Spleen (tissue), 11 donors: ENCODE results near the gene RAPGEF4. TPM values are rescaled to one million over a fixed set of nuclear protein-coding genes. Genes with fewer than 3 reads are reported as not detected.
"Not testable (repeated sequence)": the region's sequence is repeated elsewhere in the genome, so short reads cannot be mapped to it uniquely, and the experiment has no call there.

Experiments used
- DNase-seq: peaks from one replicate; pipeline ENCODE4 v3.0.0-alpha.2; 2020
- H3K27ac ChIP-seq, 8 donors: fragments of 200-600 bp; sonication (generic) in 7 of 8; 1 replicate in 4 of 8; 2 replicates in 4 of 8; pipeline versions ENCODE4 v1.5.0 to v1.8.0; 2016 to 2021; ENCODE audit warnings: inconsistent platforms in 4 of 8, mild to moderate bottlenecking in 4 of 8, moderate library complexity in 1 of 8
- H3K27me3 ChIP-seq, 7 donors: fragments of 200-600 bp; sonication (generic) in 6 of 7; replicated peaks in 1 of 7; 1 replicate in 4 of 7; 2 replicates in 3 of 7; pipeline versions ENCODE4 v1.5.0 to v1.8.0; 2016 to 2021; ENCODE audit warnings: inconsistent platforms in 3 of 7, mild to moderate bottlenecking in 1 of 7
- H3K36me3 ChIP-seq, 6 donors: fragments of 200-600 bp; sonication (generic) in 5 of 6; 1 replicate in 4 of 6; 2 replicates in 2 of 6; pipeline versions ENCODE4 v1.5.0 to v1.8.0; 2016 to 2021; ENCODE audit warnings: inconsistent platforms in 2 of 6
- H3K4me1 ChIP-seq, 6 donors: fragments of 200-600 bp; sonication (generic) in 5 of 6; 1 replicate in 3 of 6; 2 replicates in 3 of 6; pipeline versions ENCODE4 v1.5.0 to v1.8.0; 2016 to 2021; ENCODE audit warnings: inconsistent platforms in 3 of 6
- H3K4me3 ChIP-seq, 8 donors: fragments of 200-600 bp; sonication (generic) in 7 of 8; 1 replicate in 4 of 8; 2 replicates in 4 of 8; pipeline versions ENCODE4 v1.5.0 to v1.8.0; 2016 to 2021; ENCODE audit warnings: inconsistent platforms in 4 of 8, mild to moderate bottlenecking in 4 of 8, moderate library complexity in 2 of 8
- H3K9me3 ChIP-seq, 8 donors: fragments of 200-600 bp; sonication (generic) in 7 of 8; 1 replicate in 4 of 8; 2 replicates in 4 of 8; pipeline versions ENCODE4 v1.5.0 to v1.8.0; 2016 to 2021; ENCODE audit warnings: inconsistent platforms in 4 of 8
- POLR2A ChIP-seq, 3 donors: fragments of 450-650 bp; IDR thresholded peaks; one replicate each; pipeline ENCODE4 v1.5.1; 2017; ENCODE audit warnings: antibody characterized with exemption in 3 of 3, mild to moderate bottlenecking in 1 of 3
- POLR2AphosphoS5 ChIP-seq, 3 donors: sonication (generic); formaldehyde crosslinking; IDR thresholded peaks; one replicate each; pipeline ENCODE4 v1.5.1; 2017; ENCODE audit warnings: antibody characterized with exemption in 3 of 3
- WGBS, 5 donors: extraction: QIAGEN DNeasy Blood & Tissue Kit in 3 of 5; methylation state at CpG; one replicate each; pipeline versions ENCODE4 v1.1.5 to v1.1.7; 2013 to 2018; 5-methylcytosine and 5-hydroxymethylcytosine counted together
- intact Hi-C: fragments of 100-400 bp; cut with DNase I; formaldehyde crosslinking; loops from one replicate; pipeline ENCODE4 v1.15.0; 2023; ENCODE audit warnings: low total_unique reads
- polyA plus RNA-seq, 3 donors: library from polyadenylated mRNA; stranded (reverse); fragments of 200-250 nt; gene quantifications; one replicate each; pipeline ENCODE4 v1.2.1, GENCODE V29; 2013
- total RNA-seq, 7 donors: library from RNA; depleted of rRNA in 3 of 7; stranded (reverse); fragments of >200 nt in 3 of 7; fragmentation: NEBNext Ultra II Directional in 4 of 7; extraction: Animal tissue kit (Norgen Biotek cat#: 25700) in 4 of 7; gene quantifications; one replicate each; pipeline versions ENCODE4 v1.1.0 to v1.2.1, GENCODE V29; 2016 to 2021
- TF ChIP-seq, protein P1 (sequence below), 11 experiments: fragments of 200-600 bp in 7 of 11; fragments of 450-650 bp in 4 of 11; sonication (generic) in 4 of 11; IDR thresholded peaks in 8 of 11; conservative IDR thresholded peaks in 3 of 11; 1 replicate in 7 of 11; 2 replicates in 4 of 11; pipeline versions ENCODE4 v1.4.0 to v1.8.0; 2016 to 2021; ENCODE audit warnings: antibody characterized with exemption in 11 of 11, inconsistent platforms in 4 of 11, mild to moderate bottlenecking in 1 of 11
- donor health status: healthy with polysubstance abuse.
- donor health status: DM: no; HTN: no; CAD: no; lungs with moderate emphysema.
- donor health status: DM: no; HTN: no; CAD: no.
- donor health status: Bipolar disorder and iron deficiency.
- donor health status: healthy.
- donor health status: DM: no; HTN: no; CAD: no.
- donor health status: DM: yes; HTN: yes; CAD: no.

The RAPGEF4 gene
- total and polyA plus RNA-seq, 10 donors: 0.52 to 11.0 (median 1.9) TPM

DNA sequence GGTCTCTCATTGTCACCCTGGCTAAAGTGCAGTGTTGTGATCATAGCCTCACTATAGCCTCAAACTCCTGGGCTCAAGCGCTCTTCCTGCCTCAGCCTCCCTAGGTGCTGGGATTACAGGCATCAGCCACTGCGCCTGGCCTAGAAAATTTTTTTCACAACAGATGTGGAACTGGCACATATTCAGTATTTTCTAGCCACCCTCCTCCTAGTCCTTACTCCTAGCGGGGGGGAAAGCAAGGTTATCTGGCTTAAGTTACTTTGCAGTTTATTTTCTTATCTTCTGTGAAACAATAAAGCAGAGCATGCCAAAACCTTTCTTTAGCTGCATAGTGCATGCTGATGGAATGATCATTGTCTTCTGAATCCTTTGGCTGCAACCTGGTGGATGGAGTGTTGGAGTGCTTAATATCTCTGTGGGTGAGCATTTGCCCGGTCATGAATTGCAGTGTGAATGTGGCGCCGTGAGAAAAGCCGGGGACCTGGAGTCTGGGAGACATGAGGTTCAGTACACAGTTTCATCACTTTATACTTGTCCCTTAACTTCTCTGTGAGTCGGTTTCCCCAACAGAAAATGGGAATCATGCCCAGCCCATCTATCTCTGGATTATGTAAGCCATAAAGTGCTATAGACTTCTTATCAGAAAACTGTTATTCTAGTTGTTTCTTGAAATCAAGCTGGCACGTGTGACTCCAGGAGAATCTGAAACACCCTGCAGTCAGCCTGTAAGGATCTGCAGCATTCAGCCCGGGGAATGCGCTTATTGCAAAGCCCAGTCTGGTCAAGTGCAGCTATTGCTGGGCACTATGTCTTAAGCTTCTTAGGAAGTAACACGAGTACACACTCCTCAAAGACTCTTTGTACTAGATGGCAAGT is 301.8 kb downstream of the RAPGEF4 start:
- Histone ChIP-seq H3K4me3 (no peak overlapping the region), H3K27me3 (no peaks in the 10 kb centered on the region), H3K4me1 (no peaks in the 10 kb centered on the region), H3K9me3 (no peaks in the 10 kb centered on the region), H3K36me3 (no peaks in the 10 kb centered on the region), H3K27ac (no peak overlapping the region)
- intact Hi-C loops: no loop called here
- no peak for DNase-seq
- 85 to 92% (median 90%) methylated on average over 12 of the region's 12 CpGs for WGBS, 5 donors
- no peak for TF ChIP-seq POLR2A (IDR thresholded peaks at IDR 0.05)
- TF ChIP-seq, protein P1, sequence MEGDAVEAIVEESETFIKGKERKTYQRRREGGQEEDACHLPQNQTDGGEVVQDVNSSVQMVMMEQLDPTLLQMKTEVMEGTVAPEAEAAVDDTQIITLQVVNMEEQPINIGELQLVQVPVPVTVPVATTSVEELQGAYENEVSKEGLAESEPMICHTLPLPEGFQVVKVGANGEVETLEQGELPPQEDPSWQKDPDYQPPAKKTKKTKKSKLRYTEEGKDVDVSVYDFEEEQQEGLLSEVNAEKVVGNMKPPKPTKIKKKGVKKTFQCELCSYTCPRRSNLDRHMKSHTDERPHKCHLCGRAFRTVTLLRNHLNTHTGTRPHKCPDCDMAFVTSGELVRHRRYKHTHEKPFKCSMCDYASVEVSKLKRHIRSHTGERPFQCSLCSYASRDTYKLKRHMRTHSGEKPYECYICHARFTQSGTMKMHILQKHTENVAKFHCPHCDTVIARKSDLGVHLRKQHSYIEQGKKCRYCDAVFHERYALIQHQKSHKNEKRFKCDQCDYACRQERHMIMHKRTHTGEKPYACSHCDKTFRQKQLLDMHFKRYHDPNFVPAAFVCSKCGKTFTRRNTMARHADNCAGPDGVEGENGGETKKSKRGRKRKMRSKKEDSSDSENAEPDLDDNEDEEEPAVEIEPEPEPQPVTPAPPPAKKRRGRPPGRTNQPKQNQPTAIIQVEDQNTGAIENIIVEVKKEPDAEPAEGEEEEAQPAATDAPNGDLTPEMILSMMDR (IDR thresholded peaks at IDR 0.05 in 8 of 11, conservative IDR thresholded peaks at IDR 0.05 in 3 of 11): no peak
- TF ChIP-seq POLR2AphosphoS5 (IDR thresholded peaks at IDR 0.05): no peak

DNA sequence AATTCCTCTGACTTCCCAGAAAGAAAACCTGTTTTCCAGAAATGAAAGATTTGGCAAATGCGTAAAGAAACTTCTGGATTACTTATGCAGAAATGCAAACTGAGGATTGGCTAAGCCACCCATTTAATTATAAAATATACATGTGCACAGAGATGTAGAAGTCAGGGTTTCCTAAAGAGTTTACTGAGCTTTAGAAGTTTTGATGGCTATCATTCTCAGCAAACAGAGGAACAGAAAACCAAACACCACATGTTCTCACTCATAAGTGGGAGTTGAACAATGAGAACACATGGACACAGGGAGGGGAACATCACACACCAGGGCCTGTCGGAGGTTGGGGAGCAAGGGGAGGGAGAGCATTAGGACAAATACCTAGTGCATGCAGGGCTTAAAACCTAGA is 302.6 kb downstream of the RAPGEF4 start:
- intact Hi-C loops, H3K9me3 ChIP-seq, H3K4me1 ChIP-seq, H3K4me3 ChIP-seq, H3K27ac ChIP-seq, H3K36me3 ChIP-seq, H3K27me3 ChIP-seq, DNase-seq: not testable (repeated sequence)
- WGBS, 5 donors: 89 to 97% (median 93%) methylated on average over 2 of the region's 2 CpGs

DNA sequence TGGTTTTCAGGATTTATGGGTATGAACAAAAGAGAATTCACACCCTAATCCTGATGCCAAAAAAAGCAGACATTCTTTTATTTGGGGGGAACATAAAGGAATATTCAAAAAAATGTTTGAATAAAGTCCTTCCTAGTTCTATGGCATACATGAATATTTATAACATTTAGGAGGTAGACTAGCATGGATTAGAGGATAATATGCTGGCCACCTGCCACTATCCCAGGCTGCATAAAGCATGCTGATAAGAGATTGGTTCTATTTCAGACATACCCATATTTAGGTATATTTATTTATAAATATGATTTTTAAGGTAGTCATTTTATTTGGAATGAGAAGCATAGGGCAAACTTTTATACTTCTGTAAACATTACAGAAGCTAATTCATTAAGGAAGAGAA is 305.1 kb downstream of the RAPGEF4 start:
- H3K27ac ChIP-seq: no peak overlapping the region
- TF ChIP-seq POLR2AphosphoS5 (IDR thresholded peaks at IDR 0.05): no peak
- TF ChIP-seq, protein P1 (IDR thresholded peaks at IDR 0.05 in 8 of 11, conservative IDR thresholded peaks at IDR 0.05 in 3 of 11): no peak
- TF ChIP-seq POLR2A (IDR thresholded peaks at IDR 0.05): no peak
- H3K4me3 ChIP-seq: no peak overlapping the region
- intact Hi-C loops: no loop called here
- H3K4me1 ChIP-seq: peaks cover 0 to 8% (median 0%) of the 10 kb centered on the region in 6 donors
- no peaks in the 10 kb centered on the region for H3K36me3 ChIP-seq
- no peaks in the 10 kb centered on the region for H3K27me3 ChIP-seq
- no peak for DNase-seq
- H3K9me3 ChIP-seq: no peaks in the 10 kb centered on the region

DNA sequence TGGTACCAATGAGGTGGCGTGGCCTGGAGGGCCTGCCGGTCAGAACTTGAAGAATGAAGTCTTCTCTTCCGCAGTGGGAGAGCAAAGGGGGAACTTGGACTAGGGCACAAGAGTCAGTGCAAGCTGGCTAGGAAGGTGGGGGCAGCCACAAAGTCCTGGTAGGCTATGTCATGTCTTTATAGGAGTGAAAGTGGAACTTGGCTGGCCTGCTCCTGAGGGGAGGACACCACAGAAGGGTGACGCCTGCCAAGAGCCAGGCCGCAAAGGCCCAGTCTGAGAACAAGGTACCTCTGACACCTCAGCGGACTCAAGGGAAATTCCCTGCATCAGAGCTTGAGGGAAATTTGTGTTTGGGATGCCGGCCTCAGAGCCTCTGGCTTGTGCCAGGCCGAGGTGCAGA is 307.8 kb downstream of the RAPGEF4 start:
- Histone ChIP-seq H3K27ac (no peak overlapping the region), H3K9me3 (no peaks in the 10 kb centered on the region), H3K36me3 (no peaks in the 10 kb centered on the region), H3K4me3 (no peak overlapping the region), H3K4me1 (peaks cover 0 to 8% (median 0%) of the 10 kb centered on the region in 6 donors), H3K27me3 (no peaks in the 10 kb centered on the region)
- DNase-seq: no peak
- WGBS, 5 donors: 74 to 89% (median 81%) methylated on average over 8 of the region's 8 CpGs
- intact Hi-C loops: no loop called here
- TF ChIP-seq, protein P1 (IDR thresholded peaks at IDR 0.05 in 8 of 11, conservative IDR thresholded peaks at IDR 0.05 in 3 of 11): no peak
- TF ChIP-seq POLR2AphosphoS5 (IDR thresholded peaks at IDR 0.05) (no peak), POLR2A (IDR thresholded peaks at IDR 0.05) (no peak)
